ENCODE data around the gene LCE1A. TPM values are rescaled to one million over a fixed set of nuclear protein-coding genes. Genes with fewer than 3 reads are reported as not detected.

Gene LCE1A
- polyA plus RNA-seq, 3 donors, result not detected

DNA sequence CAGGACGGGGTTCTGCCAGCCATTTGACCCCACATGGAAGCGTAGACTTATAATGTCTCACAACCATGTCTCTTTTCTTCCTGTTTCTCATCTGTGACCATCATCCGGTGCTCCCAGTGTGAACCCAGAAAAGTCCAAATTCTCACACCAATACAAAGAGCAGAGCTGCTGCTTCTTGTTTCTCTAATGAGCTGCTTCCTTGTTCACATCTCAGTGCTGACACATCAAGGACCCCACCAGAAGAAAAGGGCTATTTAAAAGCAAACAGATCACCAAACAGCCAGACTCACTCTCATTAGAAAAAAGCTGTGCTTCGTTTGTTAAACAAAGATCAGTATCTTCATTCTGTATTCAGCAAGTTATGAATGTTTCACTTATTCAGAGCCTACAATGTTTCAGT lies 31.6 kb upstream of the LCE1A start:
- 78% methylated on average over 4 of the region's 4 CpGs for WGBS (ENCODE audit: insufficient coverage)
- no peak for DNase-seq
- no peak overlapping the region for H3K9ac ChIP-seq (ENCODE audit: insufficient read depth, low read length, poor library complexity, severe bottlenecking)
- no peak overlapping the region for H3K4me3 ChIP-seq (replicated peaks in 1 of 3; ENCODE audit: low read depth in 2 of 3, low read length in 3 of 3)
- H3K9me3 ChIP-seq (replicated peaks in 1 of 2; ENCODE audit: control insufficient read depth in 1 of 2, insufficient read depth in 1 of 2, low read length in 2 of 2), result no peaks in the 10 kb centered on the region
- Mint-ChIP-seq H3K4me1 (no peaks in the 10 kb centered on the region), H3K36me3 (no peaks in the 10 kb centered on the region), H3K9me3 (peaks cover 0 to 3% (median 0%) of the 10 kb centered on the region in 7 donors), H3K4me3 (no peak overlapping the region), H3K27me3 (ENCODE audit: low read depth in 3 of 3) (peaks cover 2 to 15% (median 4%) of the 10 kb centered on the region in 3 donors), H3K27ac (no peak overlapping the region)
- no peaks in the 10 kb centered on the region for H3K36me3 ChIP-seq (replicated peaks in 1 of 2; ENCODE audit: control insufficient read depth in 1 of 2, insufficient read depth in 2 of 2, low read length in 2 of 2)
- TF ChIP-seq CTCF (IDR thresholded peaks at IDR 0.05), result no peak
- H2AFZ ChIP-seq (ENCODE audit: insufficient read depth, low read depth, low read length, poor library complexity, severe bottlenecking), result no peak overlapping the region
- H3K4me1 ChIP-seq (ENCODE audit: control insufficient read depth in 1 of 2, insufficient read depth in 2 of 2, low read length in 2 of 2), result no peaks in the 10 kb centered on the region
- no peak overlapping the region for H3K4me2 ChIP-seq (replicated peaks; ENCODE audit: extremely low read depth, low read length, poor library complexity, severe bottlenecking)
- no peaks in the 10 kb centered on the region for H3K79me2 ChIP-seq (ENCODE audit: insufficient read depth, low read length)
- intact Hi-C loops (cut with micrococcal nuclease), result no loop called here
- H3K27ac ChIP-seq (ENCODE audit: low read depth in 1 of 2, low read length in 2 of 2), result no peak overlapping the region
- no peaks in the 10 kb centered on the region for H3K27me3 ChIP-seq (ENCODE audit: control insufficient read depth in 2 of 2, insufficient read depth in 2 of 2, low read length in 2 of 2)
- no peaks in the 10 kb centered on the region for H4K20me1 ChIP-seq (ENCODE audit: insufficient read depth, low read length)

- H3K27ac ChIP-seq (ENCODE audit: low read depth in 1 of 2, low read length in 2 of 2), result no peak within 1 kb of the TSS
- Mint-ChIP-seq H3K4me3 (no peak within 1 kb of the TSS), H3K4me1 (no peaks in the 10 kb centered on the region), H3K36me3 (no peaks in the 10 kb centered on the region), H3K9me3 (peaks cover 0 to 3% (median 0%) of the 10 kb centered on the region in 7 donors), H3K27ac (no peak within 1 kb of the TSS), H3K27me3 (ENCODE audit: low read depth in 3 of 3) (peaks cover 2 to 14% (median 4%) of the 10 kb centered on the region in 3 donors)
- no peaks in the 10 kb centered on the region for H4K20me1 ChIP-seq (ENCODE audit: insufficient read depth, low read length)
- no peak within 1 kb of the TSS for H2AFZ ChIP-seq (ENCODE audit: insufficient read depth, low read depth, low read length, poor library complexity, severe bottlenecking)
- no peaks in the 10 kb centered on the region for H3K4me1 ChIP-seq (ENCODE audit: control insufficient read depth in 1 of 2, insufficient read depth in 2 of 2, low read length in 2 of 2)
- no peaks in the 10 kb centered on the region for H3K27me3 ChIP-seq (ENCODE audit: control insufficient read depth in 2 of 2, insufficient read depth in 2 of 2, low read length in 2 of 2)
- 67% methylated on average over 1 of the region's 3 CpGs for WGBS (ENCODE audit: insufficient coverage)
- no peak for TF ChIP-seq CTCF (IDR thresholded peaks at IDR 0.05)
- no peak for DNase-seq
- H3K79me2 ChIP-seq (ENCODE audit: insufficient read depth, low read length), result no peaks in the 10 kb centered on the region
- H3K36me3 ChIP-seq (replicated peaks in 1 of 2; ENCODE audit: control insufficient read depth in 1 of 2, insufficient read depth in 2 of 2, low read length in 2 of 2), result no peaks in the 10 kb centered on the region
- intact Hi-C loops (cut with micrococcal nuclease), result no loop called here
- no peaks in the 10 kb centered on the region for H3K9me3 ChIP-seq (replicated peaks in 1 of 2; ENCODE audit: control insufficient read depth in 1 of 2, insufficient read depth in 1 of 2, low read length in 2 of 2)
- H3K9ac ChIP-seq (ENCODE audit: insufficient read depth, low read length, poor library complexity, severe bottlenecking), result no peak within 1 kb of the TSS
- no peak within 1 kb of the TSS for H3K4me3 ChIP-seq (replicated peaks in 1 of 3; ENCODE audit: low read depth in 2 of 3, low read length in 3 of 3)
- no peak within 1 kb of the TSS for H3K4me2 ChIP-seq (replicated peaks; ENCODE audit: extremely low read depth, low read length, poor library complexity, severe bottlenecking)
These were observed 30.9 kb upstream of the LCE1A start, which contains the start of gene LCE1D for GRCh38 chr1:152796421-152796820. TSS of gene LCE1D (plus strand) at chr1:152796721. CDS start at chr1:152797795, 1,074 bp downstream.

Measured in CD14-positive monocyte (primary cell).